Endothelial cell of umbilical vein (primary cell): ENCODE measurements around the gene CDCP1. TPM values are rescaled to one million over a fixed set of nuclear protein-coding genes. Genes with fewer than 3 reads are reported as not detected.

Experiments used
- BruUV-seq: library from RNA; stranded (reverse); fragments of 400-500 nt; replicated peaks from 2 replicates; lab custom pipeline; 2021; lab: Mats Ljungman, UMichigan
- CTCF ChIA-PET: fragments of 300-600, 350-600 bp; sonication (Branson Sonifier 250); formaldehyde crosslinking; loops from one replicate; lab custom pipeline; 2021; ENCODE audit warnings: antibody characterized with exemption, inconsistent platforms; lab: Charles Lee
- POLR2A ChIA-PET: fragments of 300-600, 350-600 bp; sonication (Branson Sonifier 250); formaldehyde crosslinking; loops from one replicate; lab custom pipeline; 2021; ENCODE audit warnings: antibody characterized with exemption, inconsistent platforms; lab: Charles Lee
- DNase-seq: peaks from one replicate; pipeline ENCODE4 v3.0.0-alpha.2; 2011; ENCODE audit warnings: low read depth, low spot score
- FAIRE-seq: peaks from 2 replicates; lab custom pipeline; 2011; peaks lifted over from hg19 to GRCh38; lab: Jason Lieb, UNC
- H2AFZ ChIP-seq: 2 replicates; pipeline ENCODE4 v1.6.0; 2012; ENCODE audit warnings: low read depth, low read length, control low read depth, inconsistent platforms
- H3K27ac ChIP-seq: 2 replicates; pipeline ENCODE4 v1.5.1; 2011; ENCODE audit warnings: low read depth, mild to moderate bottlenecking, control low read depth, low read length, moderate library complexity; ENCODE audit not compliant: insufficient read depth
- H3K27me3 ChIP-seq, 2 experiments: 2 replicates each; pipeline versions ENCODE4 v1.6.0 to v1.6.1; 2011; ENCODE audit warnings: low read length in 2 of 2, mixed read lengths in 1 of 2; ENCODE audit not compliant: control insufficient read depth in 2 of 2, insufficient read depth in 2 of 2
- H3K36me3 ChIP-seq, 2 experiments: 2 replicates in 1 of 2; 3 replicates in 1 of 2; pipeline ENCODE4 v1.5.1; 2011; ENCODE audit warnings: low read length in 2 of 2, mild to moderate bottlenecking in 1 of 2, moderate library complexity in 1 of 2; ENCODE audit not compliant: control insufficient read depth in 2 of 2, insufficient read depth in 2 of 2; ENCODE audit errors: extremely low read depth in 1 of 2
- H3K4me1 ChIP-seq: 3 replicates; pipeline ENCODE4 v1.5.1; 2011; ENCODE audit warnings: mild to moderate bottlenecking, low read length; ENCODE audit not compliant: control insufficient read depth, insufficient read depth; ENCODE audit errors: extremely low read depth
- H3K4me2 ChIP-seq: 2 replicates; pipeline ENCODE4 v1.6.1; 2011; ENCODE audit warnings: low read length, control low read depth, mixed read lengths; ENCODE audit not compliant: insufficient read depth
- H3K4me3 ChIP-seq, 3 experiments: fragments of 200-600 bp in 1 of 3; sonication (generic), shearing (Covaris generic) in 1 of 3; replicated peaks in 1 of 3; 2 replicates each; pipeline ENCODE4 v1.5.1; 2011 to 2016; ENCODE audit warnings: control low read depth in 3 of 3, low read length in 3 of 3, mild to moderate bottlenecking in 2 of 3, inconsistent platforms in 1 of 3, low read depth in 1 of 3, moderate library complexity in 1 of 3; ENCODE audit not compliant: insufficient read depth in 1 of 3
- H3K79me2 ChIP-seq: 2 replicates; pipeline ENCODE4 v1.6.0; 2012; ENCODE audit warnings: low read length, inconsistent platforms; ENCODE audit not compliant: control insufficient read depth, insufficient read depth
- H3K9ac ChIP-seq: replicated peaks from 2 replicates; pipeline ENCODE3; 2011; ENCODE audit warnings: low read length, control low read depth; ENCODE audit not compliant: insufficient read depth; ENCODE audit errors: extremely low read depth
- H3K9me1 ChIP-seq: replicated peaks from 3 replicates; pipeline ENCODE4 v1.6.0; 2011; ENCODE audit warnings: mild to moderate bottlenecking, low read length; ENCODE audit not compliant: control insufficient read depth, insufficient read depth; ENCODE audit errors: extremely low read depth
- H3K9me3 ChIP-seq: replicated peaks from 2 replicates; pipeline ENCODE4 v1.5.1; 2012; ENCODE audit warnings: low read length, inconsistent platforms; ENCODE audit not compliant: control insufficient read depth, insufficient read depth
- H4K20me1 ChIP-seq: replicated peaks from 2 replicates; pipeline ENCODE3; 2011; ENCODE audit warnings: mild to moderate bottlenecking, low read length; ENCODE audit not compliant: control insufficient read depth, insufficient read depth; ENCODE audit errors: extremely low read depth
- EZH2 ChIP-seq: IDR thresholded peaks from 2 replicates; pipeline ENCODE4 v1.6.1; 2012; ENCODE audit warnings: borderline replicate concordance, low read depth, mild to moderate bottlenecking, moderate library complexity, low read length, inconsistent platforms; ENCODE audit not compliant: severe bottlenecking
- FOS ChIP-seq: IDR thresholded peaks from 2 replicates; pipeline ENCODE4 v1.6.1; 2011; ENCODE audit warnings: mild to moderate bottlenecking, low read length, moderate library complexity, borderline replicate concordance; ENCODE audit not compliant: insufficient read depth
- GATA2 ChIP-seq: IDR thresholded peaks from 2 replicates; pipeline ENCODE4 v1.7.0; 2011; ENCODE audit warnings: low read depth, mild to moderate bottlenecking, moderate library complexity, mixed read lengths, low read length; ENCODE audit not compliant: insufficient read length, insufficient read depth
- JUN ChIP-seq: IDR thresholded peaks from 2 replicates; pipeline ENCODE4 v1.6.1; 2011; ENCODE audit warnings: borderline replicate concordance, low read depth; ENCODE audit not compliant: insufficient read length, insufficient read depth
- MYC ChIP-seq: IDR thresholded peaks from one replicate; pipeline ENCODE4 v1.6.1; 2011; ENCODE audit warnings: mild to moderate bottlenecking, low read depth, low read length
- POLR2A ChIP-seq: IDR thresholded peaks from 2 replicates; pipeline ENCODE4 v1.6.1; 2012; ENCODE audit warnings: low read depth, mild to moderate bottlenecking, control low read depth, low read length
- POLR2AphosphoS5 ChIP-seq: IDR thresholded peaks from 2 replicates; pipeline ENCODE4 v1.6.1; 2012; ENCODE audit warnings: low read depth, mild to moderate bottlenecking, control low read depth, low read length, moderate library complexity; ENCODE audit not compliant: insufficient read depth
- dilution Hi-C: fragments of 300-500 bp; cut with MboI; formaldehyde crosslinking; loops from one replicate; pipeline ENCODE4 v1.15.0; 2019; ENCODE audit warnings: low sequenced_read_pairs; ENCODE audit not compliant: extremely low pct_ligation_motif_present
- intact Hi-C: fragments of 100-400 bp; cut with micrococcal nuclease; formaldehyde crosslinking; loops from one replicate; pipeline ENCODE4 v1.10.0; 2022
- polyA plus RNA-seq, 4 experiments: library from polyadenylated mRNA; depleted of rRNA in 3 of 4; stranded (reverse) in 3 of 4; unstranded in 1 of 4; fragments of >200 nt; gene quantifications; 2 replicates each; pipeline versions ENCODE4 v1.2.1 to v1.2.3, GENCODE V29; 2011 to 2012; ENCODE audit warnings: missing spikeins in 1 of 4
- total RNA-seq: library from RNA; stranded (reverse); gene quantifications from 2 replicates; pipeline ENCODE4 v1.2.3, GENCODE V29; 2021
- TF ChIP-seq, protein P1 (sequence below): IDR thresholded peaks from 2 replicates; pipeline ENCODE4 v1.6.1; 2011; ENCODE audit not compliant: insufficient read depth, insufficient read length
- TF ChIP-seq, protein P2 (sequence below), 2 donors: IDR thresholded peaks; 1 replicate in 1 of 2; 2 replicates in 1 of 2; pipeline ENCODE4 v1.5.1; 2011; ENCODE audit warnings: low read length in 2 of 2, mild to moderate bottlenecking in 2 of 2, moderate library complexity in 2 of 2, control low read depth in 1 of 2, inconsistent platforms in 1 of 2, low read depth in 1 of 2; ENCODE audit not compliant: insufficient read depth in 1 of 2; ENCODE audit errors: extremely low read depth in 1 of 2

The CDCP1 gene
- total and polyA plus RNA-seq, 2 donors (not counting 3 experiments of a cell fraction or from before 2014, with no cell fraction given), result 0.01 to 0.22 TPM

DNA sequence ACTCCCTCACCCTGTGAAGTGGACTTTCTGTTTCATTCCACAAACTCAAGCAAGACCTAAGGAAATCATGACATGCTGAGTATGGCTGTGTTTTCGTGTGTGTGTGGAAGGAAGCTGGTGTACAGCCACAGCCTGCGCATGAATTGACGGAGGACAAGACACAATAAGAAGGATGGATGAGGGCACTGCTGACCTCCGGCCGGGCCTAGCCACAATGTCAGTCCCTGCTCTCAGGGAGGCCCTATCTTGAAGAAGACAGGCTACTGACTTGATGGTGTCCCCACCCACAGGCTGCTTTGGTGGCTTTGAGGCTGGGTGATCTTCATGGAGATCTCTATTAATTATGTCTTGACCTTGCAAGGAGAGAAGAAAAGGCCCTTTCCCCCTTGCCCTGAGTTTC lies 39.3 kb upstream of the CDCP1 start:
- no peaks in the 10 kb centered on the region for H3K4me1 ChIP-seq
- H3K27me3 ChIP-seq, result peaks cover 0 to under 1% of the 10 kb centered on the region in 2 experiments
- no peaks in the 10 kb centered on the region for H4K20me1 ChIP-seq
- H3K79me2 ChIP-seq, result no peaks in the 10 kb centered on the region
- ChIA-PET CTCF (interaction anchor here (1.0 to 1.6 kb wide), 2 partner anchors 19 to 25 kb away, joined by 4 read pairs; no protein-coding TSS in a partner anchor), POLR2A (no interaction called here)
- no peak overlapping the region for H3K4me2 ChIP-seq
- TF ChIP-seq, protein P1, sequence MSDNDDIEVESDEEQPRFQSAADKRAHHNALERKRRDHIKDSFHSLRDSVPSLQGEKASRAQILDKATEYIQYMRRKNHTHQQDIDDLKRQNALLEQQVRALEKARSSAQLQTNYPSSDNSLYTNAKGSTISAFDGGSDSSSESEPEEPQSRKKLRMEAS, result no peak
- TF ChIP-seq, protein P2, sequence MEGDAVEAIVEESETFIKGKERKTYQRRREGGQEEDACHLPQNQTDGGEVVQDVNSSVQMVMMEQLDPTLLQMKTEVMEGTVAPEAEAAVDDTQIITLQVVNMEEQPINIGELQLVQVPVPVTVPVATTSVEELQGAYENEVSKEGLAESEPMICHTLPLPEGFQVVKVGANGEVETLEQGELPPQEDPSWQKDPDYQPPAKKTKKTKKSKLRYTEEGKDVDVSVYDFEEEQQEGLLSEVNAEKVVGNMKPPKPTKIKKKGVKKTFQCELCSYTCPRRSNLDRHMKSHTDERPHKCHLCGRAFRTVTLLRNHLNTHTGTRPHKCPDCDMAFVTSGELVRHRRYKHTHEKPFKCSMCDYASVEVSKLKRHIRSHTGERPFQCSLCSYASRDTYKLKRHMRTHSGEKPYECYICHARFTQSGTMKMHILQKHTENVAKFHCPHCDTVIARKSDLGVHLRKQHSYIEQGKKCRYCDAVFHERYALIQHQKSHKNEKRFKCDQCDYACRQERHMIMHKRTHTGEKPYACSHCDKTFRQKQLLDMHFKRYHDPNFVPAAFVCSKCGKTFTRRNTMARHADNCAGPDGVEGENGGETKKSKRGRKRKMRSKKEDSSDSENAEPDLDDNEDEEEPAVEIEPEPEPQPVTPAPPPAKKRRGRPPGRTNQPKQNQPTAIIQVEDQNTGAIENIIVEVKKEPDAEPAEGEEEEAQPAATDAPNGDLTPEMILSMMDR (IDR thresholded peaks at IDR 0.05; ENCODE audit: extremely low read depth in 1 of 2, insufficient read depth in 1 of 2, low read depth in 1 of 2, low read length in 2 of 2), result no peak
- TF ChIP-seq EZH2, result no peak
- TF ChIP-seq POLR2A, result no peak
- TF ChIP-seq FOS, result no peak
- no peak for TF ChIP-seq JUN
- no peak for TF ChIP-seq GATA2
- TF ChIP-seq POLR2AphosphoS5, result no peak
- no peak for TF ChIP-seq MYC
- DNase-seq (no peak), FAIRE-seq (no peak)
- no TSS peak for BruUV-seq
- H3K27ac ChIP-seq, result no peak overlapping the region
- H3K9me1 ChIP-seq, result no peaks in the 10 kb centered on the region
- no peak overlapping the region for H3K9ac ChIP-seq
- no peak overlapping the region for H2AFZ ChIP-seq
- dilution Hi-C loops, result no loop called here
- no peaks in the 10 kb centered on the region for H3K9me3 ChIP-seq
- H3K4me3 ChIP-seq, result no peak overlapping the region
- no peaks in the 10 kb centered on the region for H3K36me3 ChIP-seq
- intact Hi-C loops, result no loop called here
